ENCODE results near the gene PACSIN1. TPM values are rescaled to one million over a fixed set of nuclear protein-coding genes. Genes with fewer than 3 reads are reported as not detected.

The PACSIN1 gene
- total RNA-seq, 2 experiments from 2014 or later, result 0.11 to 0.13 TPM

DNA sequence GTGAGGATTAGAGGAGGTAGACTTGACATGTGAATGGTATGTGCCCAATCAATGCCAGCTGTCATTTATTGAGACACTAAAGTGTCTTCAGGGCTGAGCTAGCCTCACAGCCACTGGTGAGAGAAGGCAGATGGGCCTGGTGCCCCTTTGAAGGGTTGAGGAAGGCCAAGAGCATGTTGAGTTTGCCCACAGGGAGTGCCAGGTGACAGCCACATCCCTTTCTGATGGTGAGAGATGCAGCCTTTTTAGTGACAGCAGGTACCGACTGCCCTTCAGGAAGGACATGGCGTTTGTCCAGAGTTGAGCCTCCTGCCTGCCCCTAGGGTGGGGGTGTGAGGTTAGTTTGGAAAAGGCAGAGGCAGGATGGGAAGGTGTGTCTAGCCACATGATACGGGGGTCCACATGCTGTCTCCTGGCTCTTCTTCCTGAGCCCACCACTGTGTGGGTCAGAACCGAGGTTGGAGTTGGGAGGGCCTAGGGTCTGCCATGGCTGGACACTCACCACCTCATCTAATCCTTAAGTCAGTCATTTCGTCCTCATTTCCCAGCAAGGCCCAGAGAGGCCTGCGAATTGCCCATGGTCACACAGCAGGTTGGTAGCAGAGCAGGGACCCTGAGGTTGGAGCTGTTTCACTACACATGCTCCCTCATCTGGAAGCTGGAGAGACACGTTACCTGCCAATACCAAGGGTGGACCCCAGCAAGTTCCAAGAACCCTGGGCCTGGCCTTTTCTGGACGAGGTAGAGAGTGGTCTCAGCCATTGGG, 57.7 kb downstream of the PACSIN1 start:
- ChIA-PET CTCF (interaction anchor here (0.8 kb wide), 1 partner anchor 98 kb away, joined by 3 read pairs; the partner anchor contains the start of gene RPS10), POLR2A (no interaction called here)

DNA sequence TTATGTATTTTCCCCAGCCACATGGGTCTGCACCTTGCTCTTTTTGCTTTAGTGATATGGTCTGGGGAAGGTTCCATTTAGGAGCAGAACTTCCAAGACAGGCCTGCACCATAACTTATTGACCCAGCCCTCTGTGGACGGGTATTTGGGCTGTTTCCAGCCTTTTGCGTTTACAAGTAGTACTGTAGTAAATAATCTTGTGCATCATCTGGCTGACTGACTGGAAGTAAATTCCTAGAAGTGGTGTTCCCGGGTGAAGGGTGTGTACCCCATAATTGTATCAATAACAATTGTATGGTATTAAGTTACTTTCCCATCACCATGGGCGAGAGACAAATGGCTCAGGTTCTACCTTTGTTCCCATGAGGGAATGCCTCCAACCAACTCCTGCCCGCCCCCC, 58.6 kb downstream of the PACSIN1 start:
- CTCF ChIA-PET, result no interaction called here
- POLR2A ChIA-PET, result no interaction called here

DNA sequence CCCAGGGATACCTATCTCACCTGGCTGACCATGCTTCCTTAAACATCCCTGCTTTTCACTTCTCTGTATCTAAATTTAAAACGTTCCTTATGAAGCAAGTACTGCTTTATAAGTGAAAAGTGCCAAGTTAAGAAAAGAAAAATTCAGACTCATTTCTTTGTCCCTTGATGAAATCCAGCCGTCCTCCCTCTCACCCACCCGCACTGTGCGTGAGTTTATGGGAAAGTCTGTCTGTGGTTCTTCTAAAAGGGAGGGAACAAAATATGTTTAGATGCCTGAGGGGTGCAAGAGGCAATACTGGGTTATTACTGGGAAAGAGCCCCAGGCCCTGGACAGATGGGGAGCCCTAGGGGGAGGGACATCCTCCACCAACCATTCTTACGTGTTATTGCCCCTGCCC, 59.1 kb downstream of the PACSIN1 start:
- CTCF ChIA-PET, result no interaction called here
- POLR2A ChIA-PET, result no interaction called here

DNA sequence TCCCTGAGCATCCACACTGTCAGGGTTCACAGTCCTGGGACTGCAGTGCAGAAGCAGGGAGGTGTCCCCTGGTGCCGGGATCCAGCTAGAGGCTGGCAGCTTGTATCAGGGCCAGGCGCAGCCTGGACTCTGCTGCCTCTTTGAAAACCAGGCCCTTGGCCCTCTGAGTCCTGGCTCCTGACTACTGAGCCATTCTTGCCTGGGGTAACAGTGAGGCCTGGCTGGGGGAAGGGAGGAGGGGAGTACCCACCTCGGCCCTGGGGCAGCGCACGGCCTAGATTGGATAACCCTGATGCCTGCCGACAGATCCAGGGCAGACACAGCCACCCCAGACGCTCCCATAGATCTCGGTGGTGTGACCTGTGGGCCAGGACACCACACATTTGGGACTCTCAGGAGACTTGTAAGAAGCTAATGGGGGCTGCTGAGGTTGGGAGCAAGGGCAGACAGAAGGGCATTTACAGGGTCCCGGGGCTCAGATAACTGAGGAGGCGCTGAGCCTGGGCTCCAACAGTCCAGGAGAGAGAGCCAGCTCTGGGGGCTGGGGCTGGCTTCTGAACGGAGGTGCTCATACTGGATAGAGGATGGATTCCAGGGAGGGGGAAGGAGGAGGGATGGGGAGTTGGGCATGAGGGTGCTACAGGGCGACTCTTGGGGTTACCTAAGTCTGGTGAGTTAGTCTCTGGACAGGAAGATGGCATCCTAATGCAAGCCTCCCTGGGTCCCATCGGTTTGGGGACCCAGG, 59.7 kb downstream of the PACSIN1 start:
- ChIA-PET CTCF (interaction anchor here (0.6 to 3.4 kb wide), 2 partner anchors 84 to 361 kb away, joined by 3 to 20 read pairs; no protein-coding TSS in a partner anchor), POLR2A (no interaction called here)

DNA sequence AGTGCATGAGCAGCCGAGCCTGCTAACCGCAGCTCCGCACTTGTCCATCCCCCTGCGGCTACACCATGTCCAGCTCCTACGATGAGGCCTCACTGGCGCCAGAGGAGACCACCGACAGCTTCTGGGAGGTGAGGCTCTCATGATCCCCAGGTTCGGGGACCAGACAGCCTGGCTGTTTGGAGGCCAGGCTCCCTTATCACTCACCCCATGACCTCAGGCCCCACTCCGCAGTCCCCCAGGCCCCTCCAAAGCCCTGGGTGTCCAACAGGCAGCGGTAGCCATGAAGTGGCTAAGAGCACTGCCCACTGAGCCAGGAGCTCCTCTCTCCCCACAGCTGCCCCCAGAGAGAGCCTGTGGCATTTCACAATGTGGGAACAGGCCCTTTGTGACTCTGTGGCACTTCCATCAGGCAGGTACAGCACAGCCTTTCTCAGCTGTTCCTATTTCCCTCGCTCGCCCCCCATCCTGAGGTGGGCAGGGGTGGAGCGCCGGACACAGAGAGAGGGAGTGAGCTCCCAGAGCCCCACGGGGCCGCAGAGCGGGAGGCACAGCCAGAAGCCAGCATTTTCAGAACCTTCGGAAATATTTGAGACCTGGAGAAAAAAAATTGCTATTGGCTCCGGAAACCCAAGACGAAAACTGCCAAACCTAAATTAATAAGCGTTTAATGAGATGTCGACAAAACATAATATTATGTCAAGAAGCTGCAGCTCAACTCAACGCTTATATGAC, 60.5 kb downstream of the PACSIN1 start:
- ChIA-PET POLR2A (interaction anchor here (0.5 kb wide), 1 partner anchor 665 kb away, joined by 3 read pairs; no protein-coding TSS in a partner anchor), CTCF (interaction anchor here (0.6 to 3.4 kb wide), 4 partner anchors 83 to 362 kb away, joined by 3 to 20 read pairs (median 4); partner anchors contain the start of gene SMIM29)

DNA sequence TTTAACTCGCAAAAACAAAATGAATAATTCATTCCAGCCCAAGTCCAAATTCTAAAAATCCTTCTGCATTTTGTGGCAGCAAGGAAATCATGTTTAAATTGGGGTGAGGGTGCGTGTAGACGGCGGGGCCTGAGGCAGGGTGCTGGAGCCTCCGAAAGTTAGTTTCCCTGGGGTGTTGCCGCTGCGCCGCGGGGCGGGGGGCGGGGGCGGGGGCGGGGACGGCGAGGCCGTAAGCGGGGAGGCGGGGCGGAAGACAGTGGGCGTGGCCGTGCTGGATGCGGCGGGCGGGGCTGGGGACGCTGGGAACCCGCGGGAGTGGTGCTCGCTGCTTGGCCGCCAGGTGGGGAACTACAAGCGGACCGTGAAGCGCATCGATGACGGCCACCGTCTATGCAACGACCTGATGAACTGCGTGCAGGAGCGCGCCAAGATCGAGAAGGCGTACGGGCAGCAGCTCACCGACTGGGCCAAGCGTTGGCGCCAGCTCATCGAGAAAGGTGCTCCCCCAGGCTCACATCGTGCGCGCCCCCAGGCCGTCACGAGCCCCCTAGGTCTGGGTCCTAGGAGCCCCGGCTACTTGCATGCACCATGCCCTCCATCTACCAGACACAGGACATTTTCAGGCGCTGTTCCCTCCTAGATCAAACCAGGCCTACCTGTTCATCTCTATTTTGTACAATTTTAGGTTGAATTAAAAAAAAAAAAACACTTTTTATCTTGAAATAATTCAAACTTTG, 61.3 kb downstream of the PACSIN1 start:
- ChIA-PET POLR2A (interaction anchor here (0.5 kb wide), 1 partner anchor 43 kb away, joined by 3 read pairs; no protein-coding TSS in a partner anchor), CTCF (interaction anchor here (0.7 to 3.4 kb wide), 5 partner anchors 60 to 278 kb away, joined by 3 to 20 read pairs (median 4); partner anchors contain the start of gene SMIM29)

DNA sequence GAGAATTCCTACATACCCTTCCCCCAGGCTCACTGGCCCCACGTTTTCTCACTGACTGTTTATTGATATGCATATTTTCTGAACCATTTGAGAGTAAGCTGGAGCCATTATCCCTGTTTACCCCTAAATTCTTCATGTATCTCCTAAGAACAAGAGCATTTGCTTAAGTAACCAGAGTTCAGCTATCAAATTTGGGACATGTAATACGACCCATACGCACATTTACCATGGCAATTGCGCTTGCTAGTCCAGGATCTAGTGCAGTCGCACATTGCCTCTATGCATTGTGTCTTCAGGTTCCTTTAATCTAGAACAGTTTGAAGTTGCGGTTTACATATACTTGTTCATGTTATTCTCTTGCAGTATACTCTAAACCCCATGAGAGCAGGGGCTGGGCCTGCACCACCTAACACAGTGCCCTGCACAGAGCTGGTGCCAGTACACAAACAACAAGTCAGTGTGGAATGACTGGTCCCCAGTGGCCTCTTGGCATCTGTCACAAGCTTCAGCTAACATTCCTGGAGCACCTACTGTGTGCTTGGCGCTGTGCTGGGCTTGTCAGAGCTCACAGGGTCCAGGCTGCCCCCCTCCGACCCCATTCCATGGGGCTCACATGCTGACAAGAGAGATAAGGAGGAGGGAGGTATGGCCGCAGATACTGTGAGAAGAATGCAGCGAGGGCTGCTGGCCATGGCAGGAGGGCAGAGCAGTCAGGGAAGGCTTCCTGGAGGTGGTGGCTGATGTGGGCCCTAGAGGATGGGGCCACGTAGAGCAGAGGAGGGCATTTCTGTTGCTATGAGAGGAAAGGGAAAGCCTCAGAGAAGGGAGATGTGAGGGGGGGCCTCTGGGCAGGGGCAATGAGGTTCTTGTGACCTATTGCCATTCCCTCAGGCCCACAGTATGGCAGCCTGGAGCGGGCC, 62.1 kb downstream of the PACSIN1 start:
- POLR2A ChIA-PET, result interaction anchor here (0.5 kb wide), 1 partner anchor 44 kb away, joined by 3 read pairs; no protein-coding TSS in a partner anchor
- CTCF ChIA-PET, result interaction anchor here (0.7 to 3.4 kb wide), 3 partner anchors 61 to 81 kb away, joined by 3 to 20 read pairs (median 5); no protein-coding TSS in a partner anchor

DNA sequence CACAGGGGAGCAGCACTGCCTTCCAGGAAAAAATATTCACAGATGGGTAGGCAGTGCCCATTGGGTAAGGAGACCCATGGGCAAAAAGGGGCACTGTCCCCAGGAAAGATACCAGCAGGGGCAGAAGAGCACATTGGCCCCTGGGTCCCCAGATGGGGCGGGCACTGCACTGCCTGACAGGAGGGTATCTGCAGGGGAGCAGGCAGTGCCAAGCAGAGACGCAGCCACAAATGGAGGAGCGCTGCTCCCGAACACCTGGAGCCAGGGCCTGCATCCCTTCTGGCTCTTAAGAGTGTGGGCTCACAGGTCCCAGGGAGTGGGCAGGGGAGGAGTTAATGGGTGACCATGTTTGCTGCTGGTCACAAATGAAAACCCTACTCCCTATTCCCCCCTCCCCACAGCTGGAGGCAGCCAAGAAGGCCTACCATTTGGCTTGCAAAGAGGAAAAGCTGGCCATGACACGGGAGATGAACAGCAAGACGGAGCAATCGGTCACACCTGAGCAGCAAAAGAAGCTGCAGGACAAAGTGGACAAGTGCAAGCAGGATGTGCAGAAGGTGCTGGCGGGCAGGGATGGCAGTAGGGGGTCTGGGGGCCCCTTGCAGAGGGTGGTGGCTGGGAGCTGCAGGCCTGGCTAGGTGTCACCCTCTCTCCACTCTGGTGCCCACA, 63.3 kb downstream of the PACSIN1 start:
- POLR2A ChIA-PET, result no interaction called here
- CTCF ChIA-PET, result interaction anchor here (3.4 kb wide), 1 partner anchor 80 kb away, joined by 20 read pairs; no protein-coding TSS in a partner anchor

DNA sequence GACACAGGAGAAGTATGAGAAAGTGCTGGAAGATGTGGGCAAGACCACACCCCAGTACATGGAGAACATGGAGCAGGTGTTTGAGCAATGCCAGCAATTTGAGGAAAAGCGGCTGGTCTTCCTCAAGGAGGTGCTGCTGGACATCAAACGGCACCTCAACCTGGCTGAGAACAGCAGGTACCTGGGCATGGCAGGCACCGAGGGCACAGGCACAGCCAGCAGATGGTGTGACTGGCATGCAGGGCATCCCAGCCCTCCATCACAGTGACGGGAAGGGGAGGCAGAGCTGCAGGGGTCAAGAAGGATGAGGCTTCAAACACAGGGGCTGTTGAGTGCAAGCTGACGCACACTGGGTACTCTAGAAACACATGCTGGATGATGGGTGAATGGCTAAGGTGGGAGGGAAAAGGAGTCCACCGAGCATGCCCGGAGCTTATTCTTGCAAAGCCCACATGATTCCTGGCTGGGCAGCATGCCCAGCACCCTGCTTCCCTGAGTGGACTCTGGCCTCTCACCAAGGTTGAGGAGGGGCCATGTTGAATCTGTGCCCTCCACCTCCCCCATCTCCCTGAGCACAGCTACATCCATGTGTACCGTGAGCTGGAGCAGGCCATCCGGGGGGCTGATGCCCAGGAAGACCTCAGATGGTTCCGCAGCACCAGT, 63.9 kb downstream of the PACSIN1 start:
- POLR2A ChIA-PET, result no interaction called here
- CTCF ChIA-PET, result no interaction called here

DNA sequence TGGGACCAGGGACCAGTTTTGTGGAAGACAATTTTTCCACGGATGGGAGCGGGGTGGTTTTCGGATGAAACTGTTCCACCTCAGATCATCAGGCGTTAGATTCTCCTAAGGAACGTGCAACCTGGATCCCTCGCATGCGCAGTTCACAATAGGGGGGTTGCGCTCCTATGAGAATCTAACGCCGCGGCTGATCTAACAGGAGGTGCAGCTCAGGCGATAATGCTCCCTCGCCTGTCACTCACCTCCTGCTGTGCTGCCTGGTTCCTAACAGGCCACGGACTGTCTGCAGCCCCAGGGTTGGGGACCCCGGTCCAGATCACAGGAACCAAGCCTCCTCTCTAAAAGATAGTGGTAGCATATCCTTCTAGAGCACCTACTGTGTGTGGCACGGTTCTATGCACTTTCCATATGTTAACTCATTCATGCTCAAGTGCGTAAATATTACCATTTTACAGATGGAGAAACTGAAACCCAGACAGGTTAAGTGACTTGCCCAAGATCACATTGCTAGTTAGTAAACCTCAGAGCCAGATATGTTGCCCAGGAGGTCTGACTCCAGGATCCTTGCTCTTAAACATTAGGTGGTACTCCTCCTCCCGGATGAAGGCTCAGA, 65.0 kb downstream of the PACSIN1 start:
- ChIA-PET POLR2A (no interaction called here), CTCF (no interaction called here)

DNA sequence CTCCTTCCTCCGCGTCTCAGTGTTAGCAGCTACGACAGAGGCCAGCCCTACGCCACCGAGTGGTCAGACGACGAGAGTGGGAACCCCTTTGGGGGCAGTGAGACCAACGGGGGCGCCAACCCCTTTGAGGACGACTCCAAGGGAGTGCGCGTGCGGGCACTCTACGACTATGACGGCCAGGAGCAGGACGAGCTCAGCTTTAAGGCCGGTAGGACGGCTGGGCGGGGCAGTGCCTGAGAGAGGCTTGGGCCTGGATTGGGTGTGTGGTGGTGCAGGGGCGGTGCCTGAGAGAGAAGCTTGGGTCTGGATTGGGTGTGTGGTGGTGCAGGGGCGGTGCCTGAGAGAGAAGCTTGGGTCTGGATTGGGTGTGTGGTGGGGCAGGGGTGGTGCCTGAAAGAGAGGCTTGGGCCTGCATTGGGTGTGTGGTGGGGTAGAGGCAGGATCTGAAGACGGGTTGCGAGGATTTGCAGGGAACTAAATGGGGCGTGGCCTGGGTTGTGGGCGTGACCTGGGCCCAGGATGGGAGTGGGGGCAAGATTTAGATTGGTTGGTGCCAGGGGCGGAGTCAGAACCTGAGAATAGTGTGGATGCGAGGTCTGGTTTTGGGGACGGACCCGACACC, 65.8 kb downstream of the PACSIN1 start:
- CTCF ChIA-PET, result no interaction called here

DNA sequence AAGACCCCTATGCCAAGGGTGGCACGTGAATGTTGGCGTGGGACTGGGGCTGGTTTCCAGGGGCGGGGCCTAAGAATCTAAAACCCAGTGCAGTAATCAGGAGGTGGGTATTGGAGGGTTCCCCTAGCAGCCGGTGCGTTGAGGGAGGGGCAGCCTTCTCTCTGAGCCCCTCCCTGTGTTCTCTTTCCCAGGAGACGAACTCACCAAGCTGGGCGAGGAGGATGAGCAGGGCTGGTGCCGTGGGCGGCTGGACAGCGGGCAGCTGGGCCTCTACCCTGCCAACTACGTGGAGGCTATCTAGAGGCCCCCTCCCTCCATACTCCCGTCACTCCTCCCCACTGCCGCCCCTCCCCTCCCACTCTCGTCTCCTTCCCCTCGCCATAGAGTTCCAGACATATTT, 66.4 kb downstream of the PACSIN1 start:
- POLR2A ChIA-PET, result no interaction called here
- CTCF ChIA-PET, result no interaction called here

More for the DNA sequence above, 65.8 kb downstream of the PACSIN1 start:
- POLR2A ChIA-PET, result no interaction called here

DNA sequence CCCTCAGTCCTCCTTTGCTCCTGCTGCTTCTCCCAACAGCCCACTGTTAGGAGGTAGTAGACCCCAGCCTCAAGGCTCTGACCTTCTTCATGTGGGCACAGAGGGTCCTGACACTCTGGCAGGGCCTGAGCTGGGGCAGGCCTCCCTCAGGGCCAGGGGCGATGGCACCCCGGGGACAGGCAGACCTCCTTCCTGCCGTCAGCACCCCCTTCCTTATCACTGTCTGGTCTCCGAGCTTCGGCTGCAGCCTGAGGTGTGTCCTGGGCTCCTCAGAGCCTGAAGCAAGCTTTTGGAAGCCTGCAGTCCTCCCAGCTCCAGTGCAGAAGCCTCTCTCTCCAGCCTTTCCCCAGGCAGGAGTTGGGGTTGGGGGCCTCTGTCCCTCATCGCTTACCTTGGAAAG, 68.3 kb downstream of the PACSIN1 start:
- CTCF ChIA-PET, result no interaction called here
- POLR2A ChIA-PET, result no interaction called here

DNA sequence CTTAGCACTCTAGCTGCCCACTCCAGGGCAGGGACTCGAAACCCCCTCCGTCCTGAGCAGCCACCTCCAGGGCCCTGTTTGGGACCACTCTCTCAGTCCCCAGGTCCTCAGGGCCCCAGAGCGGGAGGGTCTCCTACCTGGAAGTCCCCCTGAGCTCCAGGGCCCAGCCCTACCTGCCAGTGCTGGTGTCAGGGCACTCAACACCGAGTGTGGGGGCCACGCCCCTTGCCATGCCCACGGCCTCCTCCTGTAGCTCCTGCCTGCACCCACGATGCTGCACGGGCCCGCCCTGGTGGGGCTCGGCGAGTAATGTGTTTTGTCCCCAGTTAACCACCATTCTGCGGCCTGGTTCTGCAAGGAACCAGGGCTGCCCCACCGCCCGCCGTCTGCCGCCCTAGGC, 68.8 kb downstream of the PACSIN1 start:
- POLR2A ChIA-PET, result no interaction called here
- CTCF ChIA-PET, result no interaction called here

DNA sequence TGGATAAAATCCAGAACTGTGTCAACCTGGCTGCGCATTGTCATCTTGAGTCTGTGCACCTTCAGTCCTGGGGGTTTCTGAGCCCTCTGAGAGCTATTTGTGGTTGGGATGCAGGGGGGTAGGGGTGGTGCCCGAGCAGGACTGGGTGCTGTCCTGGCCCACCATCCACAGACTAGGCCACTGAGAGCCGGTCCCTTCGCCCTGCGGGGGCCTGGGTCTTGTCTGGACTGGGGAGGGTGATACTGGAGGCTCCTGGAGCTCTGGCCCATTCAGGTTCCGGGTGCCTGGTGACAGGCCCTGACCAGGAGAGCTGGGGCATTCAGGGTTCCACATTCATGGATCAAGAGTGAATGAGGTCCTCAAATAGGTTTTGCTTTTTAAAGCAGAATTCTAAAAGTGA, 69.3 kb downstream of the PACSIN1 start:
- ChIA-PET CTCF (no interaction called here), POLR2A (no interaction called here)

DNA sequence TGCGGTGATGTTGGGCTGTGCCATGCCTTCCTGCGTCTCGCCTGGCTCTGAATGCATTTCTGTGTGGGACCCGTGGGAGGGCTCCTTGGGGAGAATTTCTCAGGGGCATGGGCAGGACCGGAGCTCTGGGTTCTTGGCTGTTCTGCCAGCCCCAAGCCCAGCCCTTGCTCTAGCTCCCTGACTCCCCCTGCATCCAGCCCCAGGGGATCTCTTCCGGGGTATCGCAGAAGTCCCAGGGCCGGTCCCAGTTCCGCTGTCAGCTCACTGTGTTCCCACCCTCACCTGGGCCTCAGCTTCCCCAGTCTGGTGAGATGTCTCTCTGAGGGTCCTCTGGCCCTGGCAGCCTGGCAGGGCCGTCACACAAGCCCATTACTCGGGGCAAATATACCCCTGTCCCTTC, 69.8 kb downstream of the PACSIN1 start:
- CTCF ChIA-PET, result no interaction called here
- POLR2A ChIA-PET, result no interaction called here
